Aorta (tissue), 5 donors: ENCODE data around the gene TCHP. TPM values are rescaled to one million over a fixed set of nuclear protein-coding genes. Genes with fewer than 3 reads are reported as not detected.
"Not testable (repeated sequence)": the region's sequence is repeated elsewhere in the genome, so short reads cannot be mapped to it uniquely, and the experiment has no call there.

Experiments used
- ATAC-seq: fragments of 200-7000 bp; cut with Tn5 transposase; one replicate; pipeline ENCODE4 v1.9.1; 2022; ENCODE audit warnings: moderate library complexity; ENCODE audit not compliant: low FRiP score
- DNase-seq, 2 donors: peaks; one replicate each; pipeline ENCODE4 v3.0.0-alpha.2; 2020
- H3K27ac ChIP-seq, 2 donors: one replicate each; pipeline ENCODE4 v1.5.1; 2013; ENCODE audit warnings: low read length in 2 of 2, mild to moderate bottlenecking in 2 of 2, moderate library complexity in 2 of 2, control low read depth in 1 of 2, inconsistent platforms in 1 of 2, low read depth in 1 of 2
- H3K27me3 ChIP-seq, 2 donors: one replicate each; pipeline ENCODE4 v1.6.1; 2013; ENCODE audit warnings: control low read depth in 1 of 2, low read length in 1 of 2, mild to moderate bottlenecking in 1 of 2, moderate library complexity in 1 of 2; ENCODE audit not compliant: insufficient read depth in 2 of 2, control insufficient read depth in 1 of 2
- H3K36me3 ChIP-seq, 2 donors: one replicate each; pipeline ENCODE4 v1.6.1; 2013; ENCODE audit warnings: control low read depth in 1 of 2, low read length in 1 of 2, mild to moderate bottlenecking in 1 of 2; ENCODE audit not compliant: insufficient read depth in 2 of 2, control insufficient read depth in 1 of 2
- H3K4me1 ChIP-seq, 2 donors: one replicate each; pipeline ENCODE4 v1.6.1; 2013; ENCODE audit warnings: low read length in 2 of 2, control low read depth in 1 of 2, mild to moderate bottlenecking in 1 of 2, moderate library complexity in 1 of 2; ENCODE audit not compliant: insufficient read depth in 2 of 2, control insufficient read depth in 1 of 2
- H3K4me3 ChIP-seq, 2 donors: one replicate each; pipeline ENCODE4 v1.5.1; 2013; ENCODE audit warnings: low read length in 2 of 2, control low read depth in 1 of 2, mild to moderate bottlenecking in 1 of 2
- H3K9me3 ChIP-seq: one replicate; pipeline ENCODE4 v1.6.1; 2013; ENCODE audit warnings: mild to moderate bottlenecking, low read length; ENCODE audit not compliant: control insufficient read depth
- WGBS, 2 donors: extraction: QIAGEN DNeasy Blood & Tissue Kit; methylation state at CpG; one replicate each; pipeline ENCODE4 v1.1.7; 2013; 5-methylcytosine and 5-hydroxymethylcytosine counted together
- intact Hi-C, 2 donors: fragments of 100-400 bp; cut with DNase I; formaldehyde crosslinking; loops; one replicate each; pipeline versions ENCODE4 v1.14.2 to v1.15.0; 2022
- polyA plus RNA-seq, 2 donors: library from polyadenylated mRNA; stranded (reverse); fragments of 200-250 nt; gene quantifications; one replicate each; pipeline ENCODE4 v1.2.3, GENCODE V29; 2013
- total RNA-seq, 2 donors: library from RNA; stranded (reverse); fragmentation: NEBNext Ultra II Directional; extraction: Animal tissue kit (Norgen Biotek cat#: 25700); gene quantifications; one replicate each; pipeline ENCODE4 v1.2.1, GENCODE V29; 2021
- donor health status: healthy with polysubstance abuse.
- donor health status: Bipolar disorder and iron deficiency.
- donor health status: DM: no; HTN: no; CAD: no.
- donor health status: DM: no; HTN: no; CAD: no.
- donor health status: DM: yes; HTN: yes; CAD: no.

Gene TCHP
- total and polyA plus RNA-seq, 4 donors = 4.3 to 21.1 (median 12.2) TPM

DNA sequence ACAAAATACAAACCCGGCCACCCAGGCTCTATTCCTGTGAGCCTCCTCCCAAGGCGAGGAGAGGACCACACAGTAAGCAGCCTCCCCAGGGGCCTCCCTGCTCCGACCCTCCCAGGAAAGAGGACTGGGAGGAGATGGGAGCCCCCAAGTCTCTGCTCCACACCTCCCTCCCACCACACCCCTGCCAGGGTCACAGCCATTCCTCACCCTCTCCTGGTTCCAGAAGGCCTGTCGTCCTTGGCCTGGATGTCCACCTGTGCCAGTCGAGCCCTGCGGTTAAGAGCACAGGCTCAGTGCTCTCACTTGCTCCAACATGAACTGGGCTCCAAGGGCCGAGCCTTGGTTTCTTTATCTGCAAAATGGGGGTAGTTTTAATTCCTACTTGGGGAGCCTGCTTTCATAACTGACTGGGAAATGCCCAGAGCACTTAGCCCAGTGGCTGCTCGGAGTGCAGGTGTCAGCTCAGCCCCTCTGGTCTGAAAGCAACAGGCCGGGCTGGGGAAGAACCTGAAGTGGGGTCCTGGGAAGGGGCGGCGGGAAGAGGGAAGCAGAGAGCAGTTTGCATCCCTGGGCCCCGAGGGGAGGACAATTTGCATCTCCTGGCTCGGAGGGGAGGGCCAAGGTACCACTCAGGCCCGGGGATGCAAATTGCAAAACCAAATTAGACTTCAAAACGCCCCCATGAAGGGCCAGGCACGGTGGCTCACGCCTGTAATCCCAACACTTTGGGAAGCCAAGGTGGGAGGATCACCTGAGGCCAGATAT, 23.6 kb downstream of the TCHP start:
- ATAC-seq (no peak), DNase-seq (peak in 1 of 2 donors; percentile 59)
- Histone ChIP-seq H3K4me1 (no peaks in the 10 kb centered on the region), H3K9me3 (no peaks in the 10 kb centered on the region), H3K27me3 (no peaks in the 10 kb centered on the region), H3K36me3 (no peaks in the 10 kb centered on the region), H3K27ac (no peak overlapping the region), H3K4me3 (no peak overlapping the region)
- 74 to 75% methylated on average over 17 of the region's 17 CpGs for WGBS, 2 donors
- intact Hi-C loops = no loop called here

DNA sequence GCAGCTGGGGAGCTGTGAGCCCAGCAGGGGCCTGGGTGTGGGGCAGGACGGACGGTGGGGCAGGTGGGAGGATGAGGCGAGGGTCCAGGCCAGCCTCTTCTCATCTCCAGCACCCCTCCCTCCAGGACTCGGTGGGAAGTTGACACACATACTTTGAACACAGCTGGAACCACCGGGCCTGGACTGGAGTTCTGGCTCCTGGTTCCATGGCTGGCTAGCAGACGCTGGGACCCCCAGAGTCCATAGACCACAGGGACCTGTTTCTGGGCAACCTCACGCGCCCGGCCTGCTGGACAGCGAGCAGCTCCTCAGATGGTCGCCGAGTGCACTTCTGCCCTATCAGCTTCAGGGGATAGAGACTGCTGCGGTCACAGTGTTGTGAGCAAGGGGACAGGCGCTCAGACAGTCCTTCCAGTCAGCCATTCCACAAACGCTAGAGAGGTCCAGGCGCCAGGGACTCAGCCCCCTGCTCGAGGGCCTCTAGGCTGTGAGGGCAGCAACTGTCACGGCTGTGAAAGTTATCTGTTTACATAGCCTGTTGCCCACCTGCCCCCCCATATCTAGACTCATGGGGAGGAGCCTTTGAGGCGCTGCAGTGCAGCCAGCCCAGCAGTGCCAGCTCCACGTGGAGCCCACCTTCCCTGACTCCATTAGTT, 25.2 kb downstream of the TCHP start:
- H3K27ac ChIP-seq = no peak overlapping the region
- H3K9me3 ChIP-seq = no peaks in the 10 kb centered on the region
- 64 to 72% methylated on average over 20 of the region's 20 CpGs for WGBS, 2 donors
- H3K27me3 ChIP-seq = no peaks in the 10 kb centered on the region
- no peaks in the 10 kb centered on the region for H3K4me1 ChIP-seq
- DNase-seq (peak in 1 of 2 donors; percentile 72), ATAC-seq (no peak)
- intact Hi-C loops = no loop called here
- H3K36me3 ChIP-seq = no peaks in the 10 kb centered on the region
- no peak overlapping the region for H3K4me3 ChIP-seq

- H3K27ac ChIP-seq = no peak overlapping the region
- ATAC-seq = no peak
- H3K36me3 ChIP-seq = peaks cover 0 to 2% of the 10 kb centered on the region in 2 donors
- intact Hi-C loops = no loop called here
- no peaks in the 10 kb centered on the region for H3K9me3 ChIP-seq
- peak in 1 of 2 donors; percentile 58 for DNase-seq
- no peaks in the 10 kb centered on the region for H3K27me3 ChIP-seq
- no peaks in the 10 kb centered on the region for H3K4me1 ChIP-seq
- WGBS, 2 donors = 93 to 95% methylated on average over 8 of the region's 8 CpGs
- H3K4me3 ChIP-seq = no peak overlapping the region
Observed at GRCh38 chr12:109926016-109926415, 25.9 kb downstream of the TCHP start.

- Histone ChIP-seq H3K4me1 (no peaks in the 10 kb centered on the region), H3K36me3 (peaks cover 2 to 3% of the 10 kb centered on the region in 2 donors), H3K27ac (no peak overlapping the region), H3K4me3 (no peak overlapping the region), H3K27me3 (no peaks in the 10 kb centered on the region), H3K9me3 (no peaks in the 10 kb centered on the region)
- DNase-seq (peak in 1 of 2 donors; percentile 63), ATAC-seq (no peak)
- WGBS, 2 donors = 87 to 88% methylated on average over 11 of the region's 11 CpGs
- intact Hi-C loops = no loop called here
Observed at GRCh38 chr12:109926488-109927210, 26.6 kb downstream of the TCHP start.

GRCh38 chr12:109927622-109928021, 27.5 kb downstream of the TCHP start:
- Histone ChIP-seq H3K9me3 (no peaks in the 10 kb centered on the region), H3K4me3 (no peak overlapping the region), H3K4me1 (no peaks in the 10 kb centered on the region), H3K36me3 (peaks cover 2 to 6% of the 10 kb centered on the region in 2 donors), H3K27ac (no peak overlapping the region), H3K27me3 (no peaks in the 10 kb centered on the region)
- 80 to 83% methylated on average over 8 of the region's 8 CpGs for WGBS, 2 donors
- intact Hi-C loops = no loop called here
- ATAC-seq = no peak
- peak; percentile 56 to 76 for DNase-seq

GRCh38 chr12:109928058-109928656, 28.1 kb downstream of the TCHP start:
- Histone ChIP-seq H3K27ac (no peak overlapping the region), H3K36me3 (peaks cover 6 to 8% of the 10 kb centered on the region in 2 donors), H3K27me3 (no peaks in the 10 kb centered on the region), H3K9me3 (no peaks in the 10 kb centered on the region), H3K4me3 (no peak overlapping the region), H3K4me1 (no peaks in the 10 kb centered on the region)
- DNase-seq (no peak), ATAC-seq (peak; percentile 6)
- WGBS, 2 donors = 79 to 85% methylated on average over 12 of the region's 12 CpGs
- intact Hi-C loops = no loop called here

- intact Hi-C loops, ATAC-seq, H3K36me3 ChIP-seq, DNase-seq, H3K4me1 ChIP-seq, H3K27ac ChIP-seq, H3K4me3 ChIP-seq, H3K9me3 ChIP-seq, H3K27me3 ChIP-seq: not testable (repeated sequence)
- 93 to 94% methylated on average over 14 of the region's 14 CpGs for whole genome bisulfite sequencing, 2 donors
Observed at GRCh38 chr12:109929326-109929725, 29.3 kb downstream of the TCHP start.

DNA sequence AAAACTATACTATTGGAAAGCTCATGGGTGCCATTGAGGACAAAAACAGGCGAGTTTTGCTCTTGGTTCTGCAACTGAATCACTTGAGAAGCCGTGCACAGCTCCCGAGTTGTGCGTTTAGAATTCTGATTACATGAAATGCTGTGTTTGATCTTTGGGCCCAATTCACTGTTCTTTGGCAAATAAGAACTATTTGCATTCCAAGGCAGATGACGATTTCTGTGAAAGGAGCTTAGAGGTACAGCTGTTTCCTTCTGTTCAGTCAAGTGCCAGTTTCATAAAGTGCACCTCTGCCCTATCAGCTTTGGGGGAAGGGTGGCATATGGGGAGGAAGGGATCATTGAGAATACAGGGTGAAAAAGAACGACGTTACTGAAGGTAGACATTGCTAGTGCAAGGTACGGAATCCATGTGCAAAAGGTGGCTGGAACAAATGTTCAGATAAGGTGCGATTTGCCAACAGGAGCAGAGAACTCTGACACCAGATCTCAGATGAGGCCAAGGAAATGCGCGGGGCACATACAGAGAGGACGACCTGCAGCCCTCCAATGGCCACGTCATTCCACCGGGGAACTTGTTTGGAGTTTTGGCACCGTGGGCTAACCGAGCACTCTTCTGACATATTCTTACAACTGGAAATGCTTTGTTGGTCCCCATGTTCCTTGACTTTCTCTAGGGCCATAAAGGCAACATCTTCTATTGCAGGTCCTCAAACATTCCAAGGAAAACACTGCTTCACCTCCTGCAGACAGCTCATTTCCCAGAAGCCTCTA, 30.1 kb downstream of the TCHP start:
- Histone ChIP-seq H3K9me3 (no peaks in the 10 kb centered on the region), H3K4me3 (no peak overlapping the region), H3K36me3 (peaks cover 6 to 8% of the 10 kb centered on the region in 2 donors), H3K4me1 (no peaks in the 10 kb centered on the region), H3K27ac (no peak overlapping the region), H3K27me3 (no peaks in the 10 kb centered on the region)
- 80 to 84% methylated on average over 16 of the region's 16 CpGs for WGBS, 2 donors
- intact Hi-C loops = no loop called here
- DNase-seq = no peak
- ATAC-seq = no peak
